Muscle layer of colon (tissue), 2 donors: ENCODE measurements around the gene KCNE1.

Experiments
- H3K27ac ChIP-seq: one replicate; pipeline ENCODE4 v1.7.0; 2013; ENCODE audit warnings: low read depth, mild to moderate bottlenecking, low read length, moderate library complexity
- H3K27me3 ChIP-seq, 2 donors: one replicate each; pipeline ENCODE4 v1.7.0; 2013; ENCODE audit warnings: low read length in 2 of 2, mild to moderate bottlenecking in 2 of 2; ENCODE audit not compliant: insufficient read depth in 2 of 2, control insufficient read depth in 1 of 2
- H3K36me3 ChIP-seq: one replicate; pipeline ENCODE4 v1.7.0; 2013; ENCODE audit warnings: mild to moderate bottlenecking, low read length; ENCODE audit not compliant: insufficient read depth
- H3K4me1 ChIP-seq: one replicate; pipeline ENCODE4 v1.7.0; 2013; ENCODE audit warnings: mild to moderate bottlenecking, low read length; ENCODE audit not compliant: insufficient read depth
- H3K4me3 ChIP-seq, 2 donors: one replicate each; pipeline ENCODE4 v1.7.0; 2013; ENCODE audit warnings: low read length in 2 of 2, low read depth in 1 of 2, mild to moderate bottlenecking in 1 of 2, moderate library complexity in 1 of 2
- H3K9ac ChIP-seq: one replicate; pipeline ENCODE4 v1.7.0; 2013; ENCODE audit warnings: low read length
- H3K9me3 ChIP-seq: one replicate; pipeline ENCODE4 v1.7.0; 2013; ENCODE audit warnings: mild to moderate bottlenecking, low read length
- donor health status: abdominal sarcoma.
- donor health status: Adenocarcinoma of cecum.

KCNE1 gene

GRCh38 chr21:34520764-34521508 is 8.9 kb upstream of the KCNE1 start:
- H3K27me3 ChIP-seq = no peaks in the 10 kb centered on the region
- peaks cover 60% of the 10 kb centered on the region for H3K36me3 ChIP-seq
- H3K9me3 ChIP-seq = no peaks in the 10 kb centered on the region
- H3K4me3 ChIP-seq = no peak overlapping the region
- H3K4me1 ChIP-seq = peaks cover 22% of the 10 kb centered on the region
- H3K27ac ChIP-seq = no peak overlapping the region
- H3K9ac ChIP-seq = no peak overlapping the region

- no peak overlapping the region for H3K4me3 ChIP-seq
- H3K9me3 ChIP-seq = no peaks in the 10 kb centered on the region
- no peaks in the 10 kb centered on the region for H3K27me3 ChIP-seq
- no peak overlapping the region for H3K27ac ChIP-seq
- H3K36me3 ChIP-seq = peaks cover 62% of the 10 kb centered on the region
- H3K4me1 ChIP-seq = peaks cover 22% of the 10 kb centered on the region
- no peak overlapping the region for H3K9ac ChIP-seq
These were observed 8.3 kb upstream of the KCNE1 start for GRCh38 chr21:34520281-34520680.

DNA sequence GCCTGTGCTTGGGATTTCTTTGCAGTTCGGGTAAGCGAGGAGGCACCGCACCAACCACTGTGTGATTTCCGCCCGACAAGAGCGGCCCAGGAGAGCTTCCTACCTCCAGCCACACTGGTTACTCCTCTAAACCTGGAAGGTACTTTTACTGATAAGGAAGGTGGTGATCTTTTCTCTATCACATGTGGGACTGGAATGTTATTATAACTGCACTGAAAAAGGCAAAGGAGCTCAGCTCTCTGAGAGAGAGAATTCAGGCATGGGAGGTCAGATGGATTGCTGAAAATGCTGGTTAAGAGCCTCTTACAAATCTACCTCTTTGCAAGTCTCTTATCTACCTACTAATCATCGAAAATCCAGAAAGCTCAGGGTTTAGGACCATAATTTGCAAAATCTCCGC is 7.7 kb upstream of the KCNE1 start:
- no peaks in the 10 kb centered on the region for H3K27me3 ChIP-seq
- no peak overlapping the region for H3K4me3 ChIP-seq
- H3K4me1 ChIP-seq = peaks cover 17% of the 10 kb centered on the region
- H3K27ac ChIP-seq = no peak overlapping the region
- H3K36me3 ChIP-seq = peaks cover 62% of the 10 kb centered on the region
- no peak overlapping the region for H3K9ac ChIP-seq
- no peaks in the 10 kb centered on the region for H3K9me3 ChIP-seq

GRCh38 chr21:34519016-34519415 is 7.0 kb upstream of the KCNE1 start:
- Histone ChIP-seq H3K27ac (no peak overlapping the region), H3K9me3 (no peaks in the 10 kb centered on the region), H3K4me1 (peaks cover 10% of the 10 kb centered on the region), H3K9ac (no peak overlapping the region), H3K27me3 (no peaks in the 10 kb centered on the region), H3K4me3 (no peak overlapping the region), H3K36me3 (peaks cover 62% of the 10 kb centered on the region)

DNA sequence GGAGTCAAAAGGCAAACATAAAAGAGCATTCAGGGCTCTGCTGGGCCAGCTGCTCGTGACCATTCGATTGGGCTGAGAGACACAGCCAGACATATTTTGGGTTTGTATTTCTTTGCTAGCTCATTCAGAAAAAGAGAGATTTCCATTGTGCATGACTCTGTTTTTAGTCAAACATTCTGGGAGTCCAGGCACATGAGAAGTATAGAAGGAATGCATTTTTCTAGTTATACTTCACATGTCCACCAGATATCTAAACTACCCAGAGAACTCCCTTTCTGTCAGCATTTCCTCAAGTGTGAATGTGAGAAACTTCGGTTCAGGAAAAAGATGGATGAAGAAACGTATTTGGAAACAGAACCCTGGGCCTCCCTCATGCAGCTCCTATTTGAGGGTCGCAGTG is 6.3 kb upstream of the KCNE1 start:
- Histone ChIP-seq H3K9me3 (no peaks in the 10 kb centered on the region), H3K27me3 (no peaks in the 10 kb centered on the region), H3K4me3 (no peak overlapping the region), H3K9ac (no peak overlapping the region), H3K36me3 (peaks cover 62% of the 10 kb centered on the region), H3K4me1 (peaks cover 8% of the 10 kb centered on the region), H3K27ac (no peak overlapping the region)

- no peak overlapping the region for H3K4me3 ChIP-seq
- no peak overlapping the region for H3K9ac ChIP-seq
- H3K9me3 ChIP-seq = no peaks in the 10 kb centered on the region
- peaks cover 62% of the 10 kb centered on the region for H3K36me3 ChIP-seq
- H3K27ac ChIP-seq = no peak overlapping the region
- H3K27me3 ChIP-seq = no peaks in the 10 kb centered on the region
- H3K4me1 ChIP-seq = peaks cover 4% of the 10 kb centered on the region
These were observed 5.7 kb upstream of the KCNE1 start for GRCh38 chr21:34517491-34518245.

- Histone ChIP-seq H3K9me3 (no peaks in the 10 kb centered on the region), H3K9ac (no peak overlapping the region), H3K4me3 (no peak overlapping the region), H3K36me3 (peaks cover 58% of the 10 kb centered on the region), H3K27ac (no peak overlapping the region), H3K4me1 (no peaks in the 10 kb centered on the region), H3K27me3 (no peaks in the 10 kb centered on the region)
These were observed 5.0 kb upstream of the KCNE1 start for GRCh38 chr21:34517039-34517438.

GRCh38 chr21:34514576-34515115 is 2.6 kb upstream of the KCNE1 start:
- Histone ChIP-seq H3K27me3 (no peaks in the 10 kb centered on the region), H3K36me3 (peaks cover 34% of the 10 kb centered on the region), H3K27ac (no peak overlapping the region), H3K9ac (no peak overlapping the region), H3K9me3 (no peaks in the 10 kb centered on the region), H3K4me3 (no peak overlapping the region), H3K4me1 (peaks cover 4% of the 10 kb centered on the region)

GRCh38 chr21:34513129-34513675 is 1.2 kb upstream of the KCNE1 start:
- Histone ChIP-seq H3K4me1 (peaks cover 4% of the 10 kb centered on the region), H3K9me3 (no peaks in the 10 kb centered on the region), H3K9ac (no peak overlapping the region), H3K27me3 (no peaks in the 10 kb centered on the region), H3K27ac (no peak overlapping the region), H3K36me3 (peaks cover 24% of the 10 kb centered on the region), H3K4me3 (no peak overlapping the region)

DNA sequence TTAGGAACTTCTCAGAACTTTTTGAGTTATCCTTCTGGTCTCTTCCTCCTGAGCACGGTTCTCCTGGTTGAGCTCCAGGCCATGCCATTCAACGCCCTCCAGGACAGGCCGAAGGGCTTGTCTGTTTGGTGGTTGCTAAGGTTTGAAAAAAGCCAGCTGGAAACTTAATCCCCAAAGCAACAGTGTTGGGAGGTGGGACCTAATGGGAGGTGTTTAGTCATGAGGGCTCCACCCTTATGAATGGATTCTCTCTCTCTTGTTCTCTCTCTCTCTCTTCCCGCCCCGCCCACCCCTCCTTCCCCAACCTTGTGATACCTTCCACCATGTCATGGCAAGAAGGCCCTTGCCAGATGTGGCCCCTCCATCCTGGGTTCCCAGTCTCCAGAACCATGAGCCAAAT is 829 bp downstream of the KCNE1 start:
- Histone ChIP-seq H3K4me3 (no peak overlapping the region), H3K27me3 (no peaks in the 10 kb centered on the region), H3K27ac (no peak overlapping the region), H3K9me3 (no peaks in the 10 kb centered on the region), H3K36me3 (peaks cover 5% of the 10 kb centered on the region), H3K4me1 (peaks cover 4% of the 10 kb centered on the region), H3K9ac (no peak overlapping the region)
